ENCODE data around the gene FKBP6.
"Not testable (repeated sequence)": the region's sequence is repeated elsewhere in the genome, so short reads cannot be mapped to it uniquely, and the experiment has no call there.

The FKBP6 gene

DNA sequence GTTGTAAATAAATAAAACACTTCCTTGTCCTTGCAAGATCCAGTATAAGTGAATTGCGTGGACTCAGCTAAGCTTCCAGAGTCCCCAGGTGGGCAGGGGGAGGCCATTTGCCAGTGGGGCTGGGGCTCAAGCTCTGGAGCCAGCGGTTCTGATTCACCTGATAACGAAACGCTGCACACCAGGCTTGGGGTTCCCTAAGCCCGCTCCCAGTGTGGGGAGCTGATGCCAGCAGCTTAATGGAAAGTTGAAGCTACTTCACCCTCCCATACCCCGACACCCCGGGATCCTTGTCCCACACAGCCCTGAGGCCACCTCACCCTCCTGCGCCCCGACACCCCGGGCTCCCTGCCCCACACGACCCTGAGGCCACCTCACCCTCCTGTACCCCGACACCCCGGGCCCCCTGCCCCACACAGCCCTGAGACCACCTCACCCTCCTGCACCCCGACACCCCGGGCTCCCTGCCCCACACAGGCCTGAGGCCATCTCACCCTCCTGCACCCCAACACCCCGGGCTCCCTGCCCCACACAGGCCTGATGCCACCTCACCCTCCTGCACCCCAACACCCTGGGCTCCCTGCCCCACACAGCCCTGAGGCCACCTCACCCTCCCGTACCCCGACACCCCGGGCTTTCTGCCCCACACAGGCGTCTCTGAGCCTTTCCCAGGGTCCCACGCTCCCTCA, 30.8 kb downstream of the FKBP6 start:
- no peak for DNase-seq

GRCh38 chr7:73359306-73359705, 31.3 kb downstream of the FKBP6 start:
- no peak for DNase-seq

DNA sequence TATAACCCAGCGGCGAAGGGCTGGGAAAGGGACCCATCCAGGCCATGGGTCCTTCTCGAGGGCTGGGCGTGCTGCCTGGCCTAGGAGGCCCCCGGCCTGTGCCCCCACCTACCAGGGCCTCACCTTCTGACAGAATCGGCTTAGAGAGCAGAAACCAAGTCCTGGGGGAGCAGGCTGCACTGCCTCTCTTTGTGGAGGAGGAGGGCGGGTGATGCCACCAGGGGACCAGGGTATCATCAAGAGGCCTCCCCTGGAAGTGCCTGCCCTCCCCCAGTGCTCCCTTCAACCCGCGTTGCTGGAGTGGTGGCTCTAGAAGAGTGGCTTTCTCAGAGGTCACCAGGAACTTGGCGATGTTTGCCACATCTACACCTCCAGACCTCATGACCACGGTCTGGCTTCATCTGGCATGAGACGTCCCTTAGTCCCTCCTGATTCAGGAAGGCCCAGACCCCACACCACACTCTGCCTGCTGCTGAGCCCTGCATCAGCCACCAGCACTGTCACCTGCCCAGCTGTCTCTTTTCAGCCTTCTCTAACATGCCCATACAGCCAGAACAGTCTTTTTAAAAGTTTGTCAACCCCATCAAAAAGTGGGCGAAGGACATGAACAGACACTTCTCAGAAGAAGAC, 31.9 kb downstream of the FKBP6 start:
- DNase-seq, result no peak

GRCh38 chr7:73360590-73360989, 32.6 kb downstream of the FKBP6 start:
- not testable (repeated sequence) for DNase-seq

DNA sequence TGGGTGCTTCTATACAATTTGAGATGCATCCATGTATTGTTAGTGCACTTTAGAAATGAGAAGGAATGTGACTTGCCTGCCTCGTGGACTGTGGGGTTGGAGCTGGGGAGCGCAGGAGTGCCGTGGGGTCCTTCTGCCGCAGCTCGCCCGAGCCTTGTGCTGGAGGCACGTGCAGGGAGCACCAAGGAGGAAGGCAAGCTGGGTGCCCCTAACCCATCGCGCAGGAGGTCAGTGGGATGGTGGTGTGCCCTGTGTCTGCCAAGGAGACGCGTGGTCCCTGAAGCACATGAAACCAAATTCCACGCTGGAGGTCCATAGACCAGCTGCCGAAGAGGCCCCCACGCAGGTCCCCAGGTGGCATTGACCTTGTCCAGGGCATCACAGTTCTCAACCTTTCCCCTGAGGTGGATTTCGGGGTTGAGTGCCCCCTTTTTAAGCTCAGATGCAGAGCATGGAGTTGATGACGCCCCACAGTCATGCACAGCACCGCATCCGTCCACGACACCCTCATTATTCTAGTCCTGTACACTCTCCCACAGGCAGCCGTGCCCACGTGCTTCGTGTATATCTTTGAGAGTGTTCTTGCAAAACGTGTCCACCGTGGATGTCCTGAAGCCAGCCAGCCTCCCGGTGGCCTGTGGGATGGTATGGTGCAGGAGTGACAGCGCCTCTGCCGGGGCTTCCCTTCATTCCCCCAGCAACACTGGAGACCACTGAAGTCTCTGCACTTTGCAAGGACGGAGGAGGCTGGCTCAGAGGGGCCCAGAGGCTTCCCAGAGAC, 35.5 kb downstream of the FKBP6 start:
- no peak for DNase-seq

DNA sequence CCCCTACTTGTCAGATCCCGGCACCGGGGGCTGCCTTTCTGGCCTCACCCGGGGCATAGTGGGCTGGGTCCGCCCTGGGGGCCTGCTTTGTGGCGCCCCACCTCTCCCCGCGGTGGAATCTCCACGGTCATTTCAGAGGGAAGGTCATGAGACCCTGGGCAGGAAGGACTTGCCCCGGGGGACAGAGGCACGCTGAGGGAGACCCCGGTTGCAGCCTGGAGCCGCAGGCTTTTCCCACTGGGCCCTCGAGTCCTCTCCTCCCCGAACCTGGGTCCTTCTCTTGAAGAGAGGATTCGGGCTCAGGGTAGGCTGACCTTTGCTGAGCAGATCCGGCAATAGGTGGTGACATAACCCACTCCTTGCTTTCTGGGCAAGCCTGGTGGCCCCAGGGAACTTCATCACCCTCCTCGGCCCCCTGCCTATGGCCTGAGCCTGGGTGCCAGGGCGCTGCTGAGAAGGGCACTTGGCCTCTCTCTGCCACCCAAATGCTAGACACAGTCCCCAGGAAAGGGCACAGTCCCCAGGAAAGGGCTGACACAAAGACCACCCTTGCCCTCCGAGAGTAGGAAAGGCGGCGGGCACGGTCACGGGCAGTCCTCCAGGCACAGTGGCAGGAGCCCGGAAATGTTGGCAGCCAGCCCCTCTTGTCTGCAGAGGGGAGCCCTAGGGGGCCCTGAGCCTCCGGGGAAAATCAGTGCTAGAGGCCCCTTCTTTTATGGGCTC, 36.2 kb downstream of the FKBP6 start:
- DNase-seq, result no peak

GRCh38 chr7:73366127-73366526, 38.2 kb downstream of the FKBP6 start:
- DNase-seq, result no peak

- no peak for DNase-seq
Measured at GRCh38 chr7:73366990-73367389, 39.0 kb downstream of the FKBP6 start.

- no peak for DNase-seq
Measured at GRCh38 chr7:73369009-73369408, 41.0 kb downstream of the FKBP6 start.

- DNase-seq, result no peak
Measured at GRCh38 chr7:73369622-73370021, 41.7 kb downstream of the FKBP6 start.

GRCh38 chr7:73373741-73374140, 45.8 kb downstream of the FKBP6 start:
- DNase-seq, result no peak

GRCh38 chr7:73376262-73376661, 48.3 kb downstream of the FKBP6 start:
- DNase-seq, result not testable (repeated sequence)

GRCh38 chr7:73376671-73377412, 48.9 kb downstream of the FKBP6 start:
- DNase-seq, result no peak

DNA sequence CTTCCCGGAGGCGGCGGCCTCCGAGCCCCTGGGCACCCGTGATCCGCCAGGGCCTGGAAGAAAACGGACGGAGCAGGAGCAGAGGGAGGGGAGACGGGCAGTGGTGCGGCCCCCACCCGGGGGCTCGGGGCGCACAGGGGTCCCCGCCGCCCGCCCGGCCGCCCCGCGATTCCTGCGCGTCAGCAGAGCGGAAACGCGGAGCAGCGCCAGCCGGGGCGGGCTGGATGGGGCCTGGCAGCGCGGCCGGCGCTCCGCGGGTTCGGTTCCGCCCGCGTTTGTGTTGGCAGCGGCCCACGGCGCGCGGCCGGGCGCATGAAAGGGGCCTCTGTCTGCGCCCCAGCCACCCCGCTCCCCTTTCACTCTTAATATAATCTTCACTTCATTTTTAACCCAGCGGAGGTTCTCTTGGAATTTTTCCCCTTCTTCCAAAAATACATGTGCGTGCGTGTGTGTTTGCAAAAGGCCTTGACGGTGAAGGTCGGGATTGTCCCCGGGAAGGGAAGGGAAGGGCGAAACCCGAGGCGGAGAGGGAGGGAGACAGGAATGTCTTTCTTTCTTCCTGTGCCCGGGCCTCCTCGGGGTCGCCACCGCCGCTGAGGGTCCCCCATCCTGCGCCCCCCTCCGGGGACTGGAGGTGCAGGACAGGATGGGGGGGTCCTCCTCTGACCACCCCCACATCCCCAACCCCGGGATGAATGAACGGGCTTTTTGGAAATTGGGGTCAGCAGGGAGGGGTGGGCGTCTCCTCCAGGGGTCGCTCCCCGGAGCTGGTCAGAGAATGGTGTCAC, 49.6 kb downstream of the FKBP6 start:
- not testable (repeated sequence) for DNase-seq

GRCh38 chr7:73382934-73383503, 55.1 kb downstream of the FKBP6 start:
- no peak for DNase-seq

DNA sequence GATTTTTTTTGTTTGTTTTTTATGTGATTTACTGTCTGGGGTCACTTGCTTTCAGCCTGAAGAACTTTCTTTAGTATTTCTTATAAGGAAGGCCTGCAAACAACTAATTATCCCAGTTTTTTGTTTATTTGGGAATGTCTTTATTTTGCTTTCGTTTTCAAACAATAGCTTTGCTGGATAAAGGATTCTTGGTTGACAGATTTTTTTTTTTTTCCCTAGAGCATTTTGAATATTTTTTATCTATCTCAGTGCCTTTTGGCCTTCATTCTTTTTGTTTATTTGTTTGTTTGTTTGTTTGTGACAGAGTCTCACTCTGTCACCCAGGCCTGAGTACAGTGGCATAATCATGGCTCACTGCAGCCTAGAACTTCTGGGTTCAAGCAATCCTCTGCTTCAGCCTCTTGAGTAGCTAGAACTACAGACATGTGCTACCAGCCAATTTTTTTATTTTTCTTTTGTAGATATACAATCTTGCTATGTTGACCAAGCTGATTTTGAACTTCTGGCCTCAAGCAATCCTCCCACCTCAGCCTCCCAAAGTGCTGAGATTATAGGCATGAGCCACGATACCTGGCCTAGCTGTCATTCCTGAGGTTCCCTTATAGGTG, 59.4 kb downstream of the FKBP6 start:
- DNase-seq, result no peak

DNA sequence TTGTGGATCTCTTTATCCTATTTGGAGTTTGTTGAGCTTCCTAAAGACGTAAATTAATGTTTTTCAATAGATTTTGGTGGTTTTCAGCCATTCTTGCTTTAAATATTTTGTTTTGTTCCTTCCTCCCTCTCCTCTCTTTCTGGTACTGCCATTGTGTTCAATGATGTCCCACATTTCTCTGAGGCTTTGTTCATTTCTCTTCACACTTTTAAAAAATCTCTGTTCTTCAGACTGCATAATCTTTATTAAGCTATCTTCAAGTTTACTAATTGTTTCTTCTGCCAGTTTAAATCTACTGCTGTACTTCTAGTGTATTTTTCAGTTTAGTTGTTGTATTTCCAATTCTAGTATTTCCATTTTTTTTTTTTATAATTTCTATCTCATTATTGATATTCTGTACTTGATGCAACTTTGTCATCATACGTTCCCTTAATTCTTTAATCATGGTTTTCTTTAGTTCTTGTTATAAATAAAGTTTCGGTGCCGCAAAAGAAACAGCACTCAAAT, 60.0 kb downstream of the FKBP6 start:
- DNase-seq, result no peak

- DNase-seq, result no peak
Measured at GRCh38 chr7:73391396-73391795, 63.4 kb downstream of the FKBP6 start.

DNA sequence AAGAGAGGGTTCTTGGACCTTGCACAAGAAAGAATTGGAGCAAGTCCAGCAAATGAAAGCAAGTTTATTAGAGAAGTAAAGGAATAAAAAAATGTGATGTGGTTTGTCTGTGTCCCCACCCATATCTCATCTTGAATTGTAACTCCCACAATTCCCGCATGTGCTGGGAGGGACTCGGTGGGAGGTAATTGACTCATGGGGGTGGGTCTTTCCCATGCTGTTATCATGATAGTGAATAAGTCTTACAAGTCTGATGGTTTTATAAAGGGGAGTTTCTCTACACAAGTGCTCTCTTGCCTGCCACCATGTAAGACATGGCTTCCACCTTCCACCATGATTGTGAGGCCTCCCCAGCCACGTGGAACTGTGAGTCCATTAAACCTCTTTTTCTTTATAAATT, 66.5 kb downstream of the FKBP6 start:
- no peak for DNase-seq
